Astrocyte of the cerebellum (primary cell): ENCODE measurements around the gene NEK1.
A peak's percentile ranks its signal among the peaks of the same experiment; 100 is the strongest.

Experiments
- DNase-seq: peaks from one replicate; pipeline ENCODE4 v3.0.0-alpha.2; 2011; ENCODE audit warnings: low read depth
- H3K4me3 ChIP-seq: 2 replicates; pipeline ENCODE4 v1.5.1; 2011; ENCODE audit warnings: mild to moderate bottlenecking, low read depth, low read length, moderate library complexity
- in situ Hi-C: cut with HindIII; loops from 2 replicates; pipeline ENCODE4 v1.10.0; 2017; ENCODE audit warnings: low sequenced_read_pairs
- TF ChIP-seq, protein P1 (sequence below): IDR thresholded peaks from 2 replicates; pipeline ENCODE4 v1.5.1; 2012; ENCODE audit warnings: low read length, low read depth, moderate library complexity, mild to moderate bottlenecking; ENCODE audit errors: missing control alignments

The NEK1 gene, protein sequence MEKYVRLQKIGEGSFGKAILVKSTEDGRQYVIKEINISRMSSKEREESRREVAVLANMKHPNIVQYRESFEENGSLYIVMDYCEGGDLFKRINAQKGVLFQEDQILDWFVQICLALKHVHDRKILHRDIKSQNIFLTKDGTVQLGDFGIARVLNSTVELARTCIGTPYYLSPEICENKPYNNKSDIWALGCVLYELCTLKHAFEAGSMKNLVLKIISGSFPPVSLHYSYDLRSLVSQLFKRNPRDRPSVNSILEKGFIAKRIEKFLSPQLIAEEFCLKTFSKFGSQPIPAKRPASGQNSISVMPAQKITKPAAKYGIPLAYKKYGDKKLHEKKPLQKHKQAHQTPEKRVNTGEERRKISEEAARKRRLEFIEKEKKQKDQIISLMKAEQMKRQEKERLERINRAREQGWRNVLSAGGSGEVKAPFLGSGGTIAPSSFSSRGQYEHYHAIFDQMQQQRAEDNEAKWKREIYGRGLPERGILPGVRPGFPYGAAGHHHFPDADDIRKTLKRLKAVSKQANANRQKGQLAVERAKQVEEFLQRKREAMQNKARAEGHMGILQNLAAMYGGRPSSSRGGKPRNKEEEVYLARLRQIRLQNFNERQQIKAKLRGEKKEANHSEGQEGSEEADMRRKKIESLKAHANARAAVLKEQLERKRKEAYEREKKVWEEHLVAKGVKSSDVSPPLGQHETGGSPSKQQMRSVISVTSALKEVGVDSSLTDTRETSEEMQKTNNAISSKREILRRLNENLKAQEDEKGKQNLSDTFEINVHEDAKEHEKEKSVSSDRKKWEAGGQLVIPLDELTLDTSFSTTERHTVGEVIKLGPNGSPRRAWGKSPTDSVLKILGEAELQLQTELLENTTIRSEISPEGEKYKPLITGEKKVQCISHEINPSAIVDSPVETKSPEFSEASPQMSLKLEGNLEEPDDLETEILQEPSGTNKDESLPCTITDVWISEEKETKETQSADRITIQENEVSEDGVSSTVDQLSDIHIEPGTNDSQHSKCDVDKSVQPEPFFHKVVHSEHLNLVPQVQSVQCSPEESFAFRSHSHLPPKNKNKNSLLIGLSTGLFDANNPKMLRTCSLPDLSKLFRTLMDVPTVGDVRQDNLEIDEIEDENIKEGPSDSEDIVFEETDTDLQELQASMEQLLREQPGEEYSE (N-terminal part only)

DNA sequence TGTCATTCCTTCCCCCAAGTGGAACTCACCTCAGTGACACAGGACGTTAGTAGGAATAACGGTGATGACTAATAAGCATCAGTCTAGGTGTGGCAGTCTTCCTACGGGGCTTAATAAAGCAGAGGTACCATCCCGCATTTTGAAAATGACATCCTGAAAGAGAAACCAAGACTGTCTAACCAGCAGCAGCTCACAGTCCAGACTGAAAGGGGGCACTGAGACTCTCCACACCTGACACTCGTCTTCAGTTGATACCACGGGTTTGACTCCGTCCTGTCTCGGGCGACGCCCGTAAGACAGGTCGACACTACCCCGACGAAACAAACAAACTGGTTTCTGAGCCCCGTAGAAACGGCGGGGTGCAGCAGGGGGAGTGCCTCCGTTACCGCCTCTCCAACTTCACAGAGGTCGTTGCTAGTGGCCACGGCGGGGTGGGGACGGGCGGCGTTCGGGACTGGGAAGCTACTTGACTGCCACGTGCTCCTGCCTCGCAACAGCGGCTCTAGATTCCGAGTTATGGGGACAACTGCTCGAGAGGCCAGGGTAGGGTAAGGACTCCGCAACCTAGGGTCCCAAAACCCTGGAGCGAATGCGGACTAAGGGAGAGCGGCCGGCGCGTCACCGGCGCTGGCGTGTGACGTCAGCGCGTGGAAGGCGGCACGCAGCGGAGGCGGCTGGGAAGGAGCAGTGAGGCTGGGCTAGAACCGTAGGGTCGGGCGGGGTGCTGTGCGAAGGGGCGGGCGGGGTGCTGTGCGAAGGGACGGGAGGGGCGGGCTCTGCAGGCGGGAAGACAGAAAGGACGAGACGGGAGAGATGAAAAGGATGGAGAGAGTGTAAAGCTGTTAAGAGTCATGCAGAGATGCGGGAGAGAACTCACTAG lies at the start of gene NEK1:
Gene NEK1 (minus strand): TSS at position 593 of the 880 bp plus-strand sequence. CDS start 9,953 bp downstream, outside the sequence.
- TF ChIP-seq, protein P1, sequence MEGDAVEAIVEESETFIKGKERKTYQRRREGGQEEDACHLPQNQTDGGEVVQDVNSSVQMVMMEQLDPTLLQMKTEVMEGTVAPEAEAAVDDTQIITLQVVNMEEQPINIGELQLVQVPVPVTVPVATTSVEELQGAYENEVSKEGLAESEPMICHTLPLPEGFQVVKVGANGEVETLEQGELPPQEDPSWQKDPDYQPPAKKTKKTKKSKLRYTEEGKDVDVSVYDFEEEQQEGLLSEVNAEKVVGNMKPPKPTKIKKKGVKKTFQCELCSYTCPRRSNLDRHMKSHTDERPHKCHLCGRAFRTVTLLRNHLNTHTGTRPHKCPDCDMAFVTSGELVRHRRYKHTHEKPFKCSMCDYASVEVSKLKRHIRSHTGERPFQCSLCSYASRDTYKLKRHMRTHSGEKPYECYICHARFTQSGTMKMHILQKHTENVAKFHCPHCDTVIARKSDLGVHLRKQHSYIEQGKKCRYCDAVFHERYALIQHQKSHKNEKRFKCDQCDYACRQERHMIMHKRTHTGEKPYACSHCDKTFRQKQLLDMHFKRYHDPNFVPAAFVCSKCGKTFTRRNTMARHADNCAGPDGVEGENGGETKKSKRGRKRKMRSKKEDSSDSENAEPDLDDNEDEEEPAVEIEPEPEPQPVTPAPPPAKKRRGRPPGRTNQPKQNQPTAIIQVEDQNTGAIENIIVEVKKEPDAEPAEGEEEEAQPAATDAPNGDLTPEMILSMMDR = no peak
- H3K4me3 ChIP-seq = peak within 1 kb of the TSS; percentile 77
- in situ Hi-C loops = no loop called here
- DNase-seq = peak; percentile 52

DNA sequence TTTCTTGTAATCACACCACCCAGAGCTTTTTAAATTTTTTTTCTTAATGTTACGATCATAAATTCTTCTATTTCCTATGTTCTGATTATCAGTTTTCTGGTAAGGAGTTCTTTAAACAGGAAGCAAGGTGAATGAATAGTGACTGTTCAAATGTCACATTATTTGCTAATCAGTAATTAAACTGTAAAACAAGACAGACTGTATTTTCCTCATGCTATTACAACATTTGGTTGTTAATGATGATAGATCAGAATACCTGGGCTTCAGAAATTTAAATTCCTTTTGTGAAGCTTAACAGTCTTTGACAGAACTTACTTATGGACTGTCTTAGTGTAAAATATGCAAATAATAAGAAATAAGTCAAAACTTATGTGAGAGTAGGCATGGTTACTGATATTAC lies 49.4 kb upstream of the NEK1 start:
- in situ Hi-C loops = no loop called here
- DNase-seq = no peak
- no peak overlapping the region for H3K4me3 ChIP-seq
- TF ChIP-seq, protein P1 = no peak

DNA sequence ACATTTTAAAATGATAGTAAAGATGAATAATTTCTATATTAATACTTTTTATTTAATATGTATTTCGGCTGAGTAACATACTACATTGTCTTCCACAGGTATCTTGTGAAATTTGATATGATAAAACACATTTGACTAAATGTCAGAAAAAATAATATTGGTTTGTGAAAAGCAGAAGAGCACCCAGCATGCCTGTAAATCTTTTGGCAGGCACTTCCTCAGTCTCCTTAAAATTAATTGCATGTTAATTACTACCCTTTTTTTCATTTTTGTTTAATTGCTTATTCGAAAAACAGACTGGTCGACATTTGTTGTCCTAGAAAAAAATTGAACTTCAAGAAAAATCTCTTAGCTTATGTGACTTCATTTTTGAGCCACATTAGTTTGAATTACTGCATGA lies 48.5 kb upstream of the NEK1 start:
- in situ Hi-C loops = no loop called here
- no peak for DNase-seq
- H3K4me3 ChIP-seq = peak overlapping the region; percentile 55
- TF ChIP-seq, protein P1 = no peak

GRCh38 chr4:169659716-169660670 lies 47.6 kb upstream of the NEK1 start:
- H3K4me3 ChIP-seq = peak overlapping the region; percentile 55
- in situ Hi-C loops = no loop called here
- DNase-seq = peak; percentile 96
- TF ChIP-seq, protein P1 = no peak

DNA sequence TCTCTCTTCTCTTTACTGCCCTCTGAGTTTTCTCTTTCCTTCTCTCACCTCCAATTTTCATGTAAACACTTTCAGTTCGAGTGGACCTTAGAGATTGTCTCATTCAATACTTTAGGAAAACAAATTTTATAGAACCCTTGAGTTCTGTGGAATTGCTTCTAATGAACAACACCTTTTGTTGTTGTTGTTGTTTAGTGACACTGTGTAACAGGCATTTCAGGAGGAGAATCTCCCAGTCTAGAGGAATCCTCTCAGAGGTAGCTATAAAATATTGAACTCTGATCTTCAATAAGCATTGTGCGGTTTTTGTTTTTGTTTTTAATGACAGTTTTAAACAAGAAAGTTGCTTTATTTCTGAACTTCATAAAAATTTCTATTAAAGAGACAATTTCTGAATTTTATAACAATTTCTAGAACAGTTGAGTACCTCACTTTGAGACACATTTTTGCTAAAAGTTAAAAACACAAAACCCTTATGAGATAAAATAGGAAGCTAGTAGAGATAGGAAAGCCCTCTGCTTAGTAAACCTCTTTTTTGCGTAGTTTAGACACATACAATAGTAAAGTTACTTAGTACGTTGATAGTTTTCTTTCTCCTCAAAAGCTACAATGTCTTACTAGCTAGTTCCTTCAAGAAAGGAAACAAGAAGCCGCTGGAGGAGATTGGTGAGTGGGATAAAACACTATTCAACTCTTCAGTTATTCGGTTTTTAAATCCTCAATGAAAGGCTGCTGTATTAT lies 46.8 kb upstream of the NEK1 start:
- no peak for DNase-seq
- in situ Hi-C loops = no loop called here
- TF ChIP-seq, protein P1 = no peak
- peak overlapping the region; percentile 55 for H3K4me3 ChIP-seq
